Erythroblast (primary cell): ENCODE data around the gene ZIK1.

Source experiments
- DNase-seq, 2 experiments: peaks; one replicate each; lab custom pipeline; 2025; lab: John Stamatoyannopoulos, UW
- GATA1 ChIP-seq: IDR thresholded peaks from 2 replicates; pipeline ENCODE4 v1.6.1; 2011; ENCODE audit warnings: low read depth, mild to moderate bottlenecking, control low read depth, low read length, moderate library complexity
- POLR2A ChIP-seq: IDR thresholded peaks from 2 replicates; pipeline ENCODE4 v1.6.1; 2011; ENCODE audit warnings: mild to moderate bottlenecking, low read length

ZIK1 gene

DNA sequence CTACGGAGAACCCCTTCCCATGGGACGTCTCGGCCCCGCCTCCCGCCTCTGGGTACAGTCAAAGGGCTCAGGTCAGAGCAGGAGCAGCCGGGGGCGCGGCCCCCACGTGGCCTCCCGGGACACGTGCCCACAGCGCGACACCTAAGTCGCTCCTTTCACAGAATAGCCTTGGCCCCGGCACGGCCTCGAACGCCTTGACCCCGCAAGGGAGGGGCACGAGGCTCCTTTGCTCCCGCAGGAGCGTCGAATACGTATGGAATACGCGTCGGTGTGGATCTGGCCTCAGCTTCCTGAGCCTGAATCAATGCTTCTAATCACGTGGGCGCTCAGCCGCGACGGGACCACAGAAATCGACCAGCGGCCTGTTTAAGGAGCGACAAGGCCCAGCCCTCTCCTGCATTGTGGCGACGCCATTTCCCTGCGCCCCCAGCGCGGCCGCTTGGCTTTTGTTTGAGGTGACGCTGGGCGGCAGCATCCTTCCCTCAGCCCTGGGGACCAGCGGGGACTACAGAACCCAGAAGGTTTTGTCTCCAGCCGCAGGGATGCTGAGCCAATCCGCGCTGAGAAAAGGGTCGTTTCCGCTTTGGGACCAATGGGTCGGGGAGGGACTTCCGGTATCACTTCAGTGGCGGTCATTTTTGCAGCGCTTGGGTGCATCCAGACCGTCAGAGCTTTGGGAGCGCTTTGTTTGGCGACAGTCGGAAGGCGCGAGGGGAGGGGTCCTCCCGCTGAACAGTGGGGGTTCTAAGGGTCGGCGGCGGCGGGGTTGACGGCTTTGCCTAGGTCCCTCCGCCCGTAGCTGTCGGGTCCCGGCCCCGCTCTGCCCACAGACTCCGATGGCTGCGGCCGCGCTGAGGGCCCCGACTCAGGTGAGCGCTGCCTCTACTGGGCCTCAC is at the start of gene ZIK1:
ZIK1 (plus strand) TSS at position 625 of the 896 bp plus-strand sequence; CDS start at position 837, 212 bp downstream.
- TF ChIP-seq POLR2A = peak; percentile 62
- no peak for TF ChIP-seq GATA1
- peak; percentile 88 to 92 for DNase-seq

DNA sequence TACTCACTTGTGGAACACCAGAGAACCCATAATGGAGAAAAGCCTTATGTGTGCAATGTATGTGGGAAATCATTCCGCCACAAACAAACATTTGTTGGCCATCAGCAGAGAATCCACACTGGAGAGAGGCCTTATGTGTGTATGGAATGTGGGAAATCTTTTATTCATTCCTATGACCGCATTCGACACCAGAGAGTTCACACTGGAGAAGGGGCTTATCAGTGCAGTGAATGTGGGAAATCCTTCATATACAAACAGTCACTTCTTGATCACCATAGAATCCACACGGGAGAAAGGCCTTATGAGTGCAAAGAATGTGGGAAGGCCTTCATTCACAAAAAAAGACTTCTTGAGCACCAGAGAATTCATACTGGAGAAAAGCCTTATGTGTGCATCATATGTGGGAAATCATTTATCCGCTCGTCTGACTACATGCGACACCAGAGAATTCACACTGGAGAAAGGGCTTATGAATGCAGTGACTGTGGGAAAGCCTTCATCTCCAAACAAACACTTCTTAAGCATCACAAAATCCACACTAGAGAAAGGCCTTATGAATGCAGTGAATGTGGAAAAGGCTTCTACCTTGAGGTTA is 45.9 kb upstream of the ZIK1 start:
- DNase-seq = peak; percentile 19 to 42
- TF ChIP-seq GATA1 (no peak), POLR2A (no peak)

GRCh38 chr19:57546513-57546912 is 37.4 kb upstream of the ZIK1 start:
- no peak for TF ChIP-seq GATA1
- TF ChIP-seq POLR2A = no peak
- DNase-seq = no peak

DNA sequence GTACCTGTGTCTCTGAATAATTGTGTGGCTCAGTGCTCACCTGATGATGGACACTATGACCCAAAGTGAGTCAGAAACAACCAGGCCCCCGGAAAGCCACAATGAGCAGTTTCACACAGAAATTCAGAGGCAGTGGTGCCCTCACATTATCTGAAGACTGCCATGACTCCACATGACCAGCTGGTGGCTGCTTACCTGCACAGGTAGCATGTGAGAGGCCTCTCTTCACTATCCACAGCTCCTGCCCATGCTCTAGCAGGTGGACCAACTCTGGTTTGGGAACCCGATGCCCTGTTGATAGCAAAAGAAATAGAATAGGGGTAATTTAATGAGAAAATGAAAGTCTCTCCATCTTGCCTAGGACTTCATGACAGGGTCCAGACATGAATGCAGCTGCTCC is 31.5 kb upstream of the ZIK1 start:
- TF ChIP-seq POLR2A (no peak), GATA1 (no peak)

GRCh38 chr19:57557659-57558058 is 26.3 kb upstream of the ZIK1 start:
- TF ChIP-seq POLR2A (no peak), GATA1 (no peak)
- DNase-seq = no peak

More for the DNA sequence above, 31.5 kb upstream of the ZIK1 start:
- DNase-seq = no peak

- TF ChIP-seq GATA1 (no peak), POLR2A (no peak)
- DNase-seq = peak; percentile 39 to 59
Measured at GRCh38 chr19:57558525-57558924, 25.4 kb upstream of the ZIK1 start.

- no peak for TF ChIP-seq GATA1
- no peak for TF ChIP-seq POLR2A
- peak; percentile 51 to 59 for DNase-seq
Measured at GRCh38 chr19:57559008-57559403, 24.9 kb upstream of the ZIK1 start.

GRCh38 chr19:57559404-57560025 is 24.4 kb upstream of the ZIK1 start, which contains the start of gene ZNF550:
TSS of gene ZNF550 (minus strand) at chr19:57559863. CDS start at chr19:57559682, 181 bp downstream.
- peak; percentile 92 to 93 for DNase-seq
- TF ChIP-seq POLR2A = peak; percentile 68
- TF ChIP-seq GATA1 = no peak

DNA sequence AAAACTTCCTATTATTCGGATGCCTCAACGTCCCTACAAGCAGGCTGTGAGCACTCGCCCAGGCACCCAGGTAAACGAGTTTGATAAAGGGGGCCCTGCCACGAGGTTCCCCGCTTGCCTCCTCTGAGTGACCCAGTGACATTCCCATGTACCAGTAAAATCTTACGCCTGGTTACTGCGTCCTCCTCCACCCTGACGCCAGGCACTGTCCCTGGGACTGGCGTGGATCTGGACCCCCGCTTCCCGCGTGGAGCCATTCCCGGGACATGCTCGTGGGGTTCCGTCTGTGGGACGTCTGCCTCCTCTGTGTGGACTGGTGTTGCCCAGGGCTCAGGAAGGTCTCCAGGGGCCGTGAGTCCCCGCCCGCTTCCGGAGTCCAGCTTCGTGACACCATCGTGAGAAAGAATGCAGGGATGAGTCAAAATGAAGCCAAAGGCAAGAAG is 23.9 kb upstream of the ZIK1 start:
- DNase-seq = no peak
- TF ChIP-seq POLR2A (no peak), GATA1 (no peak)

DNA sequence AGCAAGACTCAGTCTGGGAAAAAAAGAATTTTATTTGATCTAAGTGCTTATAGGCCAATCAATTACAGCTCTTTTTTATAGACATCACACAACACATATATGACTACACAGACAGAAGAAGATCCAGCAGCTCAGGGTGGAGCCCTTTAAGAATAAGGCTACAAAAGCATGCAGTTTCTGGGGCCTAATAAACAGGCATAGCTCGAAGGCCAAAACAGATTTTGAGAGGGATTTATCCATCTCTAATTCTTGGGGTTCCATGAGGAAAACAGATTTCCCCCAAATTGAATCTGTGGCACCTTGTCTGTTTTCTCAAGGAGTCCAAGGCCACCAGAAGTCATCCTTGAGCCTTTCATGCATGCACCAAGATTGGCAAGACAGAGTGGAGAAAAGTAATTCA is 20.4 kb upstream of the ZIK1 start:
- no peak for TF ChIP-seq POLR2A
- no peak for TF ChIP-seq GATA1
- no peak for DNase-seq

- TF ChIP-seq GATA1 = no peak
- TF ChIP-seq POLR2A = no peak
Measured at GRCh38 chr19:57566396-57567265, 17.3 kb upstream of the ZIK1 start.

DNA sequence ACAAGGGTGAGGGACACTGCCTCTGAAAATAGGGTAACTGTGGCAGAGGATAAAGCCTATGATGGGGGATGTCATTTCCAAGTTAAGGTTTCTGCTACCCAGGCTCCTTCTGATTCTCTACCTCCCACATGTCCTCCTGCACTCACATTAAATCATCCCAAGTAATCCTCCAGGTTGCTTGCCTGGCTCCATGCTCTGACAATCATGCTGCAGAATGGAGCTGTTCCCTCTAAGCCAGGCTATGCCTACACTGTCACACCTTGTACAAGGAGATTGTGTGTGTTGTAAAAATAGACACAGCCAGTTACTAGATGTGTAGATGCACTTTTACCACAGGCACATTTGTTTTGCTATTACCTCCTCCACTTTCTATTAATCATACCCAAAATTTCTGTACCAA is 13.2 kb upstream of the ZIK1 start:
- no peak for DNase-seq
- no peak for TF ChIP-seq GATA1
- TF ChIP-seq POLR2A = no peak

More at GRCh38 chr19:57566396-57567265, 17.3 kb upstream of the ZIK1 start:
- peak; percentile 56 to 67 for DNase-seq
